GM12891 (cell line): ENCODE data around the gene FRMPD4.

Source experiments
- POLR2A ChIP-seq: IDR thresholded peaks from 2 replicates; pipeline ENCODE4 v1.6.1; 2011; ENCODE audit warnings: low read depth, low read length, control low read depth
- POLR2AphosphoS5 ChIP-seq: IDR thresholded peaks from 2 replicates; pipeline ENCODE4 v1.6.1; 2011; ENCODE audit warnings: low read depth, low read length, control low read depth
- TAF1 ChIP-seq: IDR thresholded peaks from 2 replicates; pipeline ENCODE4 v1.6.1; 2011; ENCODE audit warnings: low read depth, low read length, control low read depth

GRCh38 chrX:12686331-12686730 lies 548.1 kb downstream of the FRMPD4 start:
- TF ChIP-seq POLR2A (no peak), POLR2AphosphoS5 (no peak), TAF1 (no peak)
